Small intestine (tissue), 7 donors: ENCODE data around the gene TMEM63C. TPM values are rescaled to one million over a fixed set of nuclear protein-coding genes. Genes with fewer than 3 reads are reported as not detected.
A peak's percentile ranks its signal among the peaks of the same experiment; 100 is the strongest.

Experiments
- DNase-seq, 2 donors: peaks; one replicate each; pipeline versions ENCODE4 v3.0.0 to v3.0.0-alpha.2; 2013
- FAIRE-seq: peaks from 2 replicates; lab custom pipeline; 2012; peaks lifted over from hg19 to GRCh38; lab: Jason Lieb, UNC
- H3K27ac ChIP-seq, 3 donors: one replicate each; pipeline ENCODE4 v1.5.1; 2013; ENCODE audit warnings: low read length in 2 of 3, mild to moderate bottlenecking in 2 of 3, control low read depth in 1 of 3, inconsistent platforms in 1 of 3, low read depth in 1 of 3, moderate library complexity in 1 of 3
- H3K27me3 ChIP-seq, 3 donors: one replicate each; pipeline ENCODE4 v1.6.1; 2013; ENCODE audit warnings: low read length in 3 of 3, inconsistent platforms in 1 of 3; ENCODE audit not compliant: control insufficient read depth in 3 of 3, insufficient read depth in 3 of 3
- H3K36me3 ChIP-seq, 3 donors: one replicate each; pipeline ENCODE4 v1.6.1; 2013; ENCODE audit warnings: low read length in 3 of 3, inconsistent platforms in 1 of 3, low read depth in 1 of 3, mild to moderate bottlenecking in 1 of 3, moderate library complexity in 1 of 3; ENCODE audit not compliant: control insufficient read depth in 3 of 3, insufficient read depth in 2 of 3
- H3K4me1 ChIP-seq, 3 donors: one replicate each; pipeline ENCODE4 v1.6.1; 2013; ENCODE audit warnings: low read length in 2 of 3, inconsistent platforms in 1 of 3, low read depth in 1 of 3, mild to moderate bottlenecking in 1 of 3, moderate library complexity in 1 of 3; ENCODE audit not compliant: control insufficient read depth in 3 of 3, insufficient read depth in 2 of 3
- H3K4me3 ChIP-seq, 3 donors: one replicate each; pipeline ENCODE4 v1.5.1; 2013; ENCODE audit warnings: low read length in 3 of 3, control low read depth in 1 of 3, inconsistent platforms in 1 of 3, low read depth in 1 of 3, mild to moderate bottlenecking in 1 of 3, moderate library complexity in 1 of 3
- H3K9me3 ChIP-seq, 2 donors: one replicate each; pipeline ENCODE4 v1.6.1; 2013; ENCODE audit warnings: low read depth in 1 of 2, low read length in 1 of 2; ENCODE audit not compliant: control insufficient read depth in 2 of 2, insufficient read depth in 1 of 2
- WGBS, 3 donors: extraction: QIAGEN DNeasy Blood & Tissue Kit; methylation state at CpG; one replicate each; pipeline ENCODE4 v1.1.7; 2013; 5-methylcytosine and 5-hydroxymethylcytosine counted together
- polyA plus RNA-seq, 4 donors: library from polyadenylated mRNA; stranded (reverse) in 3 of 4; unstranded in 1 of 4; fragments of 200-250 nt in 3 of 4; fragments of 120-200 nt in 1 of 4; gene quantifications; one replicate each; pipeline versions ENCODE4 v1.2.1 to v1.2.3, GENCODE V29; 2013
- donor health status: healthy with polysubstance abuse.
- donor health status: control.
- donor health status: control.
- donor health status: Bipolar disorder and iron deficiency.
- donor health status: healthy.

The TMEM63C gene
- polyA plus RNA-seq, 4 donors: 0.27 to 9.4 (median 2.0) TPM; not detected in 1

- WGBS, 3 donors: 44 to 49% (median 46%) methylated on average over 4 of the region's 4 CpGs
- Histone ChIP-seq H3K27me3 (peaks cover 0 to 8% (median 0%) of the 10 kb centered on the region in 3 donors), H3K4me3 (no peak overlapping the region), H3K36me3 (peaks cover 0 to under 1% (median 0%) of the 10 kb centered on the region in 3 donors), H3K27ac (no peak overlapping the region), H3K4me1 (no peaks in the 10 kb centered on the region), H3K9me3 (no peaks in the 10 kb centered on the region)
- FAIRE-seq: no peak
- DNase-seq: no peak
Observed at GRCh38 chr14:77205566-77205965, 24.0 kb downstream of the TMEM63C start.

- Histone ChIP-seq H3K27ac (no peak overlapping the region), H3K27me3 (peaks cover 0 to 8% (median 0%) of the 10 kb centered on the region in 3 donors), H3K4me1 (no peaks in the 10 kb centered on the region), H3K9me3 (no peaks in the 10 kb centered on the region), H3K36me3 (no peaks in the 10 kb centered on the region), H3K4me3 (no peak overlapping the region)
- WGBS, 3 donors: 55 to 66% (median 58%) methylated on average over 2 of the region's 2 CpGs
- FAIRE-seq: no peak
- no peak for DNase-seq
Observed at GRCh38 chr14:77206261-77206824, 24.7 kb downstream of the TMEM63C start.

GRCh38 chr14:77206877-77207389, 25.3 kb downstream of the TMEM63C start:
- FAIRE-seq (no peak), DNase-seq (no peak)
- WGBS, 3 donors: 33 to 51% (median 45%) methylated on average over 2 of the region's 2 CpGs
- Histone ChIP-seq H3K27me3 (peaks cover 0 to 8% (median 0%) of the 10 kb centered on the region in 3 donors), H3K27ac (no peak overlapping the region), H3K9me3 (no peaks in the 10 kb centered on the region), H3K4me1 (no peaks in the 10 kb centered on the region), H3K36me3 (no peaks in the 10 kb centered on the region), H3K4me3 (no peak overlapping the region)

- DNase-seq: peak; percentile 49 to 82
- Histone ChIP-seq H3K36me3 (no peaks in the 10 kb centered on the region), H3K4me3 (no peak overlapping the region), H3K27me3 (peaks cover 0 to 7% (median 0%) of the 10 kb centered on the region in 3 donors), H3K27ac (no peak overlapping the region), H3K4me1 (no peaks in the 10 kb centered on the region), H3K9me3 (no peaks in the 10 kb centered on the region)
- no peak for FAIRE-seq
- WGBS, 3 donors: 22 to 26% (median 23%) methylated on average over 10 of the region's 10 CpGs
Observed at GRCh38 chr14:77208291-77208978, 26.8 kb downstream of the TMEM63C start.

GRCh38 chr14:77208979-77209318, 27.4 kb downstream of the TMEM63C start:
- WGBS, 3 donors: 33 to 39% (median 36%) methylated on average over 5 of the region's 5 CpGs
- Histone ChIP-seq H3K9me3 (no peaks in the 10 kb centered on the region), H3K27ac (no peak overlapping the region), H3K4me3 (no peak overlapping the region), H3K27me3 (peaks cover 0 to 2% (median 0%) of the 10 kb centered on the region in 3 donors), H3K4me1 (no peaks in the 10 kb centered on the region), H3K36me3 (no peaks in the 10 kb centered on the region)
- FAIRE-seq (no peak), DNase-seq (no peak)

- FAIRE-seq (no peak), DNase-seq (no peak)
- WGBS, 3 donors: 90 to 92% (median 91%) methylated on average over 4 of the region's 4 CpGs
- Histone ChIP-seq H3K36me3 (peaks cover 0 to 3% (median 0%) of the 10 kb centered on the region in 3 donors), H3K27me3 (peaks cover 0 to 5% (median 0%) of the 10 kb centered on the region in 3 donors), H3K27ac (no peak overlapping the region), H3K4me3 (no peak overlapping the region), H3K9me3 (no peaks in the 10 kb centered on the region), H3K4me1 (no peaks in the 10 kb centered on the region)
Observed at GRCh38 chr14:77212097-77212870, 30.7 kb downstream of the TMEM63C start.

- WGBS, 3 donors: 10 to 12% (median 11%) methylated on average over 17 of the region's 17 CpGs
- Histone ChIP-seq H3K36me3 (peaks cover 0 to 3% (median 0%) of the 10 kb centered on the region in 3 donors), H3K4me3 (no peak overlapping the region), H3K27me3 (peaks cover 0 to 6% (median 0%) of the 10 kb centered on the region in 3 donors), H3K4me1 (no peaks in the 10 kb centered on the region), H3K9me3 (no peaks in the 10 kb centered on the region), H3K27ac (no peak overlapping the region)
- FAIRE-seq (no peak), DNase-seq (peak; percentile 42 to 65)
Observed at GRCh38 chr14:77212943-77213678, 31.5 kb downstream of the TMEM63C start.

- Histone ChIP-seq H3K9me3 (no peaks in the 10 kb centered on the region), H3K36me3 (peaks cover 0 to 3% (median 0%) of the 10 kb centered on the region in 3 donors), H3K4me3 (no peak overlapping the region), H3K27ac (no peak overlapping the region), H3K4me1 (no peaks in the 10 kb centered on the region), H3K27me3 (peaks cover 0 to 6% (median 0%) of the 10 kb centered on the region in 3 donors)
- FAIRE-seq (no peak), DNase-seq (no peak)
- 31 to 38% (median 34%) methylated on average over 6 of the region's 6 CpGs for WGBS, 3 donors
Observed at GRCh38 chr14:77213679-77214016, 32.0 kb downstream of the TMEM63C start.
